Fibroblast of the aortic adventitia (primary cell): Measurements from ENCODE around the gene SMIM45.

Source experiments
- DNase-seq: peaks from one replicate; pipeline ENCODE4 v3.0.0-alpha.2; 2010; ENCODE audit warnings: low read depth
- H3K4me3 ChIP-seq: 2 replicates; pipeline ENCODE4 v1.5.1; 2011; ENCODE audit warnings: low read depth, mild to moderate bottlenecking, control low read depth, low read length, moderate library complexity
- TF ChIP-seq, protein P1 (sequence below): IDR thresholded peaks from 2 replicates; pipeline ENCODE4 v1.5.1; 2011; ENCODE audit warnings: mild to moderate bottlenecking, low read length, control low read depth, inconsistent platforms; ENCODE audit not compliant: insufficient read depth

Gene SMIM45

DNA sequence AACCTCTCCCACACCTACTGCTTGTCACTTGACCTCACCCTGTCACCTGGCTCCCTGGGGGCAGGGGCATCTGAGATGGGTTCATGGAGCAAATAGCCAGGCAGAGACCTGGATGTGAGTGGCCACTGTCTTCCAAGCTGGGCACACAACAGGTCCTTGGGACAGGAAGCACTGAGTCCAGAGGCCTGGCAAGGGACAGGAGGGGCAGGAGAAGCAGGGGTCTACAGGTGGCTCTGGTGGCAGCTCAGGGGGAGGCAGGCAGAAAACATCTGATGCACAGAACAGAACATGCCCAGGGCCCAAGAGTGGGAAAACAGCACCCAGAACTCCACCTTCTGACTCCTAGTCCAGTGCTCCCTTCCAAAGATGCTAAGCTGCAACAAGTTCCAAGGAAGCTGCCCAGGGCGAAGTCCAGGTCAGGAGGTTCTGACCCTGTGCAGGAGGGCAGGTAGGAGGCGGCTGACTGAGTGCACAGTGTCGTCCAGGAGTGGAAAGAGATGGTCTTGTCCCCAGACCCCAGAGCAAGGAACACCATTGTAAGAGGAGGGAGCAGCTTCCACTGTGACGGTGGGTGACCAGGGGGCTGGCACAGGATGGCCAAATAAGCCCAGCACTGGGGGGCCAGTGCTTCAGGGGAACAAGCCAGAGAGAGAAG lies 28.9 kb upstream of the SMIM45 start:
- TF ChIP-seq, protein P1, sequence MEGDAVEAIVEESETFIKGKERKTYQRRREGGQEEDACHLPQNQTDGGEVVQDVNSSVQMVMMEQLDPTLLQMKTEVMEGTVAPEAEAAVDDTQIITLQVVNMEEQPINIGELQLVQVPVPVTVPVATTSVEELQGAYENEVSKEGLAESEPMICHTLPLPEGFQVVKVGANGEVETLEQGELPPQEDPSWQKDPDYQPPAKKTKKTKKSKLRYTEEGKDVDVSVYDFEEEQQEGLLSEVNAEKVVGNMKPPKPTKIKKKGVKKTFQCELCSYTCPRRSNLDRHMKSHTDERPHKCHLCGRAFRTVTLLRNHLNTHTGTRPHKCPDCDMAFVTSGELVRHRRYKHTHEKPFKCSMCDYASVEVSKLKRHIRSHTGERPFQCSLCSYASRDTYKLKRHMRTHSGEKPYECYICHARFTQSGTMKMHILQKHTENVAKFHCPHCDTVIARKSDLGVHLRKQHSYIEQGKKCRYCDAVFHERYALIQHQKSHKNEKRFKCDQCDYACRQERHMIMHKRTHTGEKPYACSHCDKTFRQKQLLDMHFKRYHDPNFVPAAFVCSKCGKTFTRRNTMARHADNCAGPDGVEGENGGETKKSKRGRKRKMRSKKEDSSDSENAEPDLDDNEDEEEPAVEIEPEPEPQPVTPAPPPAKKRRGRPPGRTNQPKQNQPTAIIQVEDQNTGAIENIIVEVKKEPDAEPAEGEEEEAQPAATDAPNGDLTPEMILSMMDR = no peak
- H3K4me3 ChIP-seq = no peak overlapping the region
- DNase-seq = no peak

DNA sequence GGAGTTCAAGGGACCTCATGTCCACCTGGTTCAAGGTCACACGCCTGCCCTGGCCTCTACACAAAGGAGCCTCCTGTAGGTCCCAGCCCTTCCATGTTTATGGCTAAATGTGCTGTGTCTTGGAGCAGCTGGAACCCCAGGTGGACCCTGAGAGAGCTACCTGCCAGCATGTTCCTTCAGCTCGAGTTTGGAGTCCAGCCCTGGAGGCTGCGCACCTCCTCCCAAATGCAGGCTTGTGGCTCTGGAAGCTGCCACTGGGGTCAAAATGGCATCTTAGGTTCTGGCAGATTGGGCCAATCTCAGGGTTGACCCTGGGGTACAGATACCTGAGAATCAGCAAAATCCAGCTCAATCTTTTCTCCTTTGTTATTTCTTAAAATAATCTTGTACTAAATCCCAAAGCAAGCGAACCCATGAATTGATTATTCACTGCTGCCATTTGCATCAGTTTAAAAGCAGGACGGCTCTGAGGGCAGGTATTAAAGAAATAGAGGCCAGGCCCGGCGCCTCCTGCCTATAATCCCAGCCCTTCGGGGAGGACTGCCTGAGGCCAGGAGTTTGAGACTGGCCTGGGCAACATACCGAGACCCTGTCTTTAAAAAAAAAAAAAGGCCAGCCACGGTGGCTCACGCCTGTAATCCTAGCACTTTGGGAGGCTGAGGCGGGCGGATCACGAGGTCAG lies 28.2 kb upstream of the SMIM45 start:
- no peak for DNase-seq
- H3K4me3 ChIP-seq = no peak overlapping the region
- TF ChIP-seq, protein P1 = no peak

DNA sequence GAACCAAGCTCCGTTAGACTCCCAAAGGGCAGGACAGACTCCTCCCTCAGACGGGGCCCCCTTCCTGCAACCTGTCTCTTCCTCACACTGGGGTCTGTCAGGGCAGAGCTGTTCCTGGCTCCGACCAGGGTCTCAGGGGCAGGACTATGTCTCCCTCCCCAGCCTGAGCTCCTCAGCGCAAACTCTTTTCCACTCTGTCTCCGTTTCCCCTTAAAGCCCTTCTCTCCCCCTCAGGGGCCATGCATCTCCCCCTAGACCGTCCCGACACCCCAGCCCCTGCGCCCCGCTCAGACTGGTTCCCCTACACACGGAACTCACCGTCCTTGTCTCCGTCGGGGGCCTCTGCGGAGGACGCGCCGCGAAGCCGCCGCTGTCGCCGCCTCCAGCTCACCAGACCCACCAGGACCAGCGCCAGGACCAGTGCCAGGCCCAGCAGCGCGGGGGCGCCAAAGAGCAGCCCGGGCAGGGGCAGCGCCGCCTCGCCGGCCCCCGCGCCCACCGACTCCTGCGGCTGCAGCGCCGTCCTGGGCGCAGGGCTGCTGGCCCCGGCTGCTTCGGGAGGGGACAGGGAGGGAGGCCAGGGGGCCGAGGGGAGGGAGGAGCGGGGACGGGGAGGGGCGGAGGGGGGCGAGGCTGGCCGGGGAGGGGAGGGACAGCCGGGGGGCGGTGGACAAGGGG lies 26.0 kb upstream of the SMIM45 start:
- no peak for DNase-seq
- no peak overlapping the region for H3K4me3 ChIP-seq
- TF ChIP-seq, protein P1 = peak; percentile 60

DNA sequence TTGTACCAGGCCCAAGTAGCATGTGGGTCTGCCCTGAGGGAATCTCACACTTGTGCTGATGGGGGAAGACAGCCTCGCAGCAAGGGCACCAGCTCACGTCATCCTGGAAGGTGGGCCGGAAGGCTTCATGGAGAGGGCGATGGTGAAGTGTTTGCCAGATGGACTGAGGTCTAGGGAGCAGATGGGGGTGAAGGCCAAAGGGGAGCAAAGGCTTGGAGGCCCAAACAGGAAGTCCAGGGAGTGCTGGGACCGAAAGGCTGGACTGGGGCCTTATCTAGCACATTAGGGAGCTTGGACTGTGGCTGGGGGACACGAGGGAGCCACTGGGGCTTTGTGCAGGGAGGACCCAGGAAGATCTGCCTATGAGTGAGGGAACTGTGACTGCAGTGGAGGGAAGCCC lies 24.1 kb upstream of the SMIM45 start:
- DNase-seq = no peak
- no peak overlapping the region for H3K4me3 ChIP-seq
- TF ChIP-seq, protein P1 = no peak

DNA sequence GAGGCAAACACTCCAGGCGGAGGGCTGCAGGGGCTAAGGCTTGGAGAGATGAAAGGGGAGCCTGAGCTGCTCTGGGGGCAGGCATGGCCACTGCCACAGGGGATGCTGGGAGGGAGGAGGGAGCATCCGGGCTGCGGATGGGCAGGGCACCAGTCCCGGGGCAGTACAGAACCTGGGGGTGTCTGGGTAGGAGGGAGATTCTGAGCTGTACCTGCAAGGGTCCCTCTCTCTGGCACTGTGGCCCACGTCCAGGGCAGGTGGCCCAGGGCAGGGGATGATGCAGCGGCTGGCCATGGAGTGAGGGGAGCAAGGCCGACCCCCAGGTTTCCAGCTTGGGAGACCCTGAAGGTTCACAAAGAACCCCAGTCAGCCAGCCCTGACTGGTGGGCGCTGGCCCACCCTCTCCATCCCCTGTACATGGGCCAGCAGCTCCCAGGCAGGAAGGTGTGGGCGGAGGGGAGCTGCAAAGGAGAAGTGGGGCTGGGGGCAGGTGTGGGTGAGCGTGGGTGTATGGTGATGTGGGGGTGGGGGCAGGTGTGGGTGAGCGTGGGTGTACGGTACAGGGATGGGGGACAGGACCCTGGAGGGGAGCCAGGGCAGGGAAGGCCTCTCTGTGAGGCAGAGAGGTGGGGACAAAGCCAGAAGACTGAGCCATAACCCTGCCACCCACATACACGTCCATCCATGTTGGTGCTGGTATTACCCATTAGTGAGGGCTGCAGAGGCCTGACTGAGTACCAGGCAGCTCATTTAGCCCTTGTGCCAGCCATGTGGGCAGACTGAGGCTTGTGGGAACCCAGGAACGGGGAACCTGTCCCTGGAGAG lies 23.1 kb upstream of the SMIM45 start:
- H3K4me3 ChIP-seq = no peak overlapping the region
- DNase-seq = no peak
- TF ChIP-seq, protein P1 = no peak

DNA sequence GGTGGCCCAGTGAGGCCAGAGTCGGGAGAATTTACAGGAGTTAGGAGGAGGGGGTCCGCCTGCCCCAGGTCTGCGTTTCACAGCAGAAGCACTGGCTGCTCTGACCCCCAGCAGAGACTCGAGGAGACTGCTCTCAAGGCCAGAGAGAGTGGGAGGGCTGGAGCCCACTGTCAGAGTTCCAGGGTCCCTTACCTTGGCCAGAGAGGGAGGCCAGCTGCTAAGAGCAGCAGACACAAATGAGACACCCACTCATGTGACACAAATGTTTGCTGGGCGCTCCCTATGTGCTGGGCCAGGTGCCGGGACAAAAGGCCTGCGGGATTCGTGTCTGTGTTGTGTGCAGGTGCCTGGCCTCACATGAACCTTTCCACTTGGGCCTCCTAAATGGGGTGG lies 22.5 kb upstream of the SMIM45 start:
- no peak for DNase-seq
- TF ChIP-seq, protein P1 = no peak
- H3K4me3 ChIP-seq = no peak overlapping the region
